WTC11 (cell line): ENCODE data around the gene EDIL3. TPM values are rescaled to one million over a fixed set of nuclear protein-coding genes. Genes with fewer than 3 reads are reported as not detected.

Experiments used
- ATAC-seq: fragments of 200-7000 bp; cut with Tn5 transposase; 2 replicates; pipeline ENCODE4 v1.10.0; 2021; ENCODE audit warnings: mild to moderate bottlenecking, moderate library complexity
- CTCF ChIA-PET: fragments of 300-600 bp; sonication (Branson Sonifier 250); formaldehyde crosslinking; loops from one replicate; lab custom pipeline; 2021; ENCODE audit warnings: antibody characterized with exemption; lab: Charles Lee
- POLR2A ChIA-PET: fragments of 350-600 bp; sonication (Branson Sonifier 250); formaldehyde crosslinking; loops from one replicate; lab custom pipeline; 2021; ENCODE audit warnings: antibody characterized with exemption; lab: Charles Lee
- DNase-seq: peaks from one replicate; pipeline ENCODE4 v3.0.0; 2021; ENCODE audit warnings: low spot score
- H3K27ac Mint-ChIP-seq: 2 replicates; pipeline ENCODE4 v1.8.0; 2021; ENCODE audit warnings: mixed read lengths
- H3K27me3 Mint-ChIP-seq: 2 replicates; pipeline ENCODE4 v1.8.0; 2021; ENCODE audit warnings: low read depth, mild to moderate bottlenecking, moderate library complexity, mixed read lengths
- H3K36me3 Mint-ChIP-seq: 2 replicates; pipeline ENCODE4 v1.8.0; 2021; ENCODE audit warnings: mixed read lengths
- H3K4me1 Mint-ChIP-seq: 2 replicates; pipeline ENCODE4 v1.8.0; 2022; ENCODE audit warnings: mixed read lengths
- H3K4me3 Mint-ChIP-seq: 2 replicates; pipeline ENCODE4 v1.8.0; 2021; ENCODE audit warnings: mild to moderate bottlenecking, moderate library complexity, mixed read lengths
- H3K9me3 Mint-ChIP-seq: 2 replicates; pipeline ENCODE4 v1.8.0; 2021; ENCODE audit warnings: mixed read lengths
- ARID4B ChIP-seq: sonication (generic); formaldehyde crosslinking; IDR thresholded peaks from 2 replicates; pipeline ENCODE4 v1.8.0; 2023; ENCODE audit warnings: missing genetic modification reagents, mild to moderate bottlenecking, borderline replicate concordance
- CREM ChIP-seq: sonication (generic); formaldehyde crosslinking; IDR thresholded peaks from 2 replicates; pipeline ENCODE4 v1.8.1; 2022; ENCODE audit warnings: mild to moderate bottlenecking, missing genetic modification reagents, moderate library complexity
- EMX1 ChIP-seq: fragments of 250-450 bp; sonication (Bioruptor Pico); IDR thresholded peaks from 2 replicates; pipeline ENCODE4 v1.8.0; 2021; ENCODE audit warnings: mild to moderate bottlenecking
- ETV6 ChIP-seq: sonication (generic); formaldehyde crosslinking; IDR thresholded peaks from 2 replicates; pipeline ENCODE4 v1.8.1; 2022; ENCODE audit warnings: mild to moderate bottlenecking, missing genetic modification reagents
- FOXK1 ChIP-seq: sonication (generic); formaldehyde crosslinking; IDR thresholded peaks from 2 replicates; pipeline ENCODE4 v1.8.0; 2022; ENCODE audit warnings: mild to moderate bottlenecking, moderate library complexity, missing genetic modification reagents
- FOXP1 ChIP-seq: sonication (generic); formaldehyde crosslinking; IDR thresholded peaks from 2 replicates; pipeline ENCODE4 v1.8.0; 2022; ENCODE audit warnings: missing genetic modification reagents, mild to moderate bottlenecking, moderate library complexity, borderline replicate concordance
- FOXP4 ChIP-seq: sonication (generic); formaldehyde crosslinking; IDR thresholded peaks from 2 replicates; pipeline ENCODE4 v1.8.0; 2022; ENCODE audit warnings: mild to moderate bottlenecking, missing genetic modification reagents
- GABPB1 ChIP-seq: sonication (generic); formaldehyde crosslinking; IDR thresholded peaks from 2 replicates; pipeline ENCODE4 v1.8.1; 2023; ENCODE audit warnings: mild to moderate bottlenecking, missing genetic modification reagents
- GRHL2 ChIP-seq: fragments of 250-450 bp; sonication (Bioruptor Pico); IDR thresholded peaks from 2 replicates; pipeline ENCODE4 v1.8.0; 2022; ENCODE audit warnings: mild to moderate bottlenecking, moderate library complexity; ENCODE audit not compliant: insufficient replicate concordance, severe bottlenecking
- IRF2 ChIP-seq: sonication (generic); formaldehyde crosslinking; IDR thresholded peaks from 2 replicates; pipeline ENCODE4 v1.8.0; 2022; ENCODE audit warnings: low read depth, missing genetic modification reagents, borderline replicate concordance
- MLX ChIP-seq: sonication (generic); formaldehyde crosslinking; IDR thresholded peaks from 2 replicates; pipeline ENCODE4 v1.8.1; 2023; ENCODE audit warnings: mild to moderate bottlenecking, missing genetic modification reagents, moderate library complexity
- OVOL2 ChIP-seq: fragments of 250-450 bp; sonication (Bioruptor Pico); IDR thresholded peaks from 2 replicates; pipeline ENCODE4 v1.9.0; 2021; ENCODE audit warnings: mild to moderate bottlenecking, borderline replicate concordance
- PRDM15 ChIP-seq: sonication (generic); formaldehyde crosslinking; IDR thresholded peaks from 2 replicates; pipeline ENCODE4 v1.8.0; 2022; ENCODE audit warnings: missing genetic modification reagents
- TEAD1 ChIP-seq: sonication (generic); formaldehyde crosslinking; IDR thresholded peaks from 2 replicates; pipeline ENCODE4 v1.8.0; 2022; ENCODE audit warnings: mild to moderate bottlenecking, missing genetic modification reagents
- ZNF219 ChIP-seq: sonication (generic); formaldehyde crosslinking; IDR thresholded peaks from 2 replicates; pipeline ENCODE4 v1.8.0; 2023; ENCODE audit warnings: missing genetic modification reagents, mild to moderate bottlenecking, borderline replicate concordance
- ZNF317 ChIP-seq: sonication (generic); formaldehyde crosslinking; IDR thresholded peaks from 2 replicates; pipeline ENCODE4 v1.8.1; 2023; ENCODE audit warnings: low read depth, mild to moderate bottlenecking, moderate library complexity, missing genetic modification reagents, borderline replicate concordance
- ZNF532 ChIP-seq: fragments of 250-450 bp; sonication (Bioruptor Pico); IDR thresholded peaks from 2 replicates; pipeline ENCODE4 v1.9.0; 2021; ENCODE audit warnings: mild to moderate bottlenecking, borderline replicate concordance
- ZSCAN18 ChIP-seq: fragments of 250-450 bp; sonication (Bioruptor Pico); IDR thresholded peaks from 2 replicates; pipeline ENCODE4 v2.1.2; 2022; ENCODE audit warnings: mild to moderate bottlenecking, moderate library complexity
- total RNA-seq: library from RNA; stranded (reverse); gene quantifications from 3 replicates; pipeline ENCODE4 v1.2.3, GENCODE V29; 2021

EDIL3 gene
- total RNA-seq, 1 experiment from 2014 or later: 48.3 TPM

- no peak for TF ChIP-seq ZSCAN18 (CRISPR knock-in tag)
- TF ChIP-seq EMX1: no peak
- TF ChIP-seq ZNF532 (CRISPR knock-in tag): no peak
- TF ChIP-seq FOXP4 (CRISPR knock-in tag): no peak; the same call in 1 of the 2 replicates
- TF ChIP-seq TEAD1 (CRISPR knock-in tag): no peak
- no peak for TF ChIP-seq ETV6 (CRISPR knock-in tag)
- no peak for TF ChIP-seq IRF2 (CRISPR knock-in tag)
Measured at GRCh38 chr5:84265739-84266550, 118.7 kb downstream of the EDIL3 start (continued).

- no peak overlapping the region for H3K4me3 Mint-ChIP-seq
- TF ChIP-seq FOXP1 (no peak), MLX (CRISPR knock-in tag) (no peak), CREM (CRISPR knock-in tag) (no peak), ZNF219 (CRISPR knock-in tag) (no peak), PRDM15 (CRISPR knock-in tag) (no peak), GABPB1 (CRISPR knock-in tag) (no peak), FOXK1 (no peak), ZNF317 (CRISPR knock-in tag) (no peak), ARID4B (no peak), OVOL2 (CRISPR knock-in tag) (no peak), GRHL2 (CRISPR knock-in tag) (no peak)
Measured at GRCh38 chr5:84265130-84265529, 119.5 kb downstream of the EDIL3 start.

More at GRCh38 chr5:84265130-84265529, 119.5 kb downstream of the EDIL3 start:
- H3K27me3 Mint-ChIP-seq: peaks cover 24% of the 10 kb centered on the region
- peaks cover 52% of the 10 kb centered on the region for H3K4me1 Mint-ChIP-seq
- ATAC-seq: no peak
- peaks cover 3% of the 10 kb centered on the region; the same call in 1 of the 2 replicates for H3K36me3 Mint-ChIP-seq
- H3K27ac Mint-ChIP-seq: no peak overlapping the region
- ChIA-PET POLR2A (no interaction called here), CTCF (no interaction called here)
- no peak for DNase-seq
- no peaks in the 10 kb centered on the region for H3K9me3 Mint-ChIP-seq
